WTC11 (cell line): ENCODE results near the gene CDCA7. TPM values are rescaled to one million over a fixed set of nuclear protein-coding genes. Genes with fewer than 3 reads are reported as not detected.

ENCODE experiments used
- ATAC-seq: fragments of 200-7000 bp; cut with Tn5 transposase; 2 replicates; pipeline ENCODE4 v1.10.0; 2021; ENCODE audit warnings: mild to moderate bottlenecking, moderate library complexity
- CTCF ChIA-PET: fragments of 300-600 bp; sonication (Branson Sonifier 250); formaldehyde crosslinking; loops from one replicate; lab custom pipeline; 2021; ENCODE audit warnings: antibody characterized with exemption; lab: Charles Lee
- POLR2A ChIA-PET: fragments of 350-600 bp; sonication (Branson Sonifier 250); formaldehyde crosslinking; loops from one replicate; lab custom pipeline; 2021; ENCODE audit warnings: antibody characterized with exemption; lab: Charles Lee
- DNase-seq: peaks from one replicate; pipeline ENCODE4 v3.0.0; 2021; ENCODE audit warnings: low spot score
- H3K27ac Mint-ChIP-seq: 2 replicates; pipeline ENCODE4 v1.8.0; 2021; ENCODE audit warnings: mixed read lengths
- H3K27me3 Mint-ChIP-seq: 2 replicates; pipeline ENCODE4 v1.8.0; 2021; ENCODE audit warnings: low read depth, mild to moderate bottlenecking, moderate library complexity, mixed read lengths
- H3K36me3 Mint-ChIP-seq: 2 replicates; pipeline ENCODE4 v1.8.0; 2021; ENCODE audit warnings: mixed read lengths
- H3K4me1 Mint-ChIP-seq: 2 replicates; pipeline ENCODE4 v1.8.0; 2022; ENCODE audit warnings: mixed read lengths
- H3K4me3 Mint-ChIP-seq: 2 replicates; pipeline ENCODE4 v1.8.0; 2021; ENCODE audit warnings: mild to moderate bottlenecking, moderate library complexity, mixed read lengths
- H3K9me3 Mint-ChIP-seq: 2 replicates; pipeline ENCODE4 v1.8.0; 2021; ENCODE audit warnings: mixed read lengths
- AFF4 ChIP-seq: sonication (generic); formaldehyde crosslinking; IDR thresholded peaks from 2 replicates; pipeline ENCODE4 v1.8.1; 2023; ENCODE audit warnings: mild to moderate bottlenecking, missing genetic modification reagents, borderline replicate concordance
- ATF1 ChIP-seq: sonication (generic); formaldehyde crosslinking; IDR thresholded peaks from 2 replicates; pipeline ENCODE4 v1.8.1; 2023; ENCODE audit warnings: mild to moderate bottlenecking, moderate library complexity, missing genetic modification reagents
- CTCF ChIP-seq: fragments of 200-600 bp; IDR thresholded peaks from 2 replicates; pipeline ENCODE4 v1.8.0; 2022; ENCODE audit warnings: antibody characterized with exemption
- E2F4 ChIP-seq: sonication (generic); formaldehyde crosslinking; IDR thresholded peaks from 2 replicates; pipeline ENCODE4 v1.8.1; 2022; ENCODE audit warnings: low read depth, mild to moderate bottlenecking, moderate library complexity, missing genetic modification reagents, borderline replicate concordance
- ESRRA ChIP-seq: sonication (generic); formaldehyde crosslinking; IDR thresholded peaks from 2 replicates; pipeline ENCODE4 v1.8.1; 2022; ENCODE audit warnings: mild to moderate bottlenecking, missing genetic modification reagents, borderline replicate concordance
- ETV6 ChIP-seq: sonication (generic); formaldehyde crosslinking; IDR thresholded peaks from 2 replicates; pipeline ENCODE4 v1.8.1; 2022; ENCODE audit warnings: mild to moderate bottlenecking, missing genetic modification reagents
- FOXK1 ChIP-seq: sonication (generic); formaldehyde crosslinking; IDR thresholded peaks from 2 replicates; pipeline ENCODE4 v1.8.0; 2022; ENCODE audit warnings: mild to moderate bottlenecking, moderate library complexity, missing genetic modification reagents
- FOXP1 ChIP-seq: sonication (generic); formaldehyde crosslinking; IDR thresholded peaks from 2 replicates; pipeline ENCODE4 v1.8.0; 2022; ENCODE audit warnings: missing genetic modification reagents, mild to moderate bottlenecking, moderate library complexity, borderline replicate concordance
- IRF2 ChIP-seq: sonication (generic); formaldehyde crosslinking; IDR thresholded peaks from 2 replicates; pipeline ENCODE4 v1.8.0; 2022; ENCODE audit warnings: low read depth, missing genetic modification reagents, borderline replicate concordance
- JAZF1 ChIP-seq: fragments of 250-450 bp; sonication (Bioruptor Pico); IDR thresholded peaks from 2 replicates; pipeline ENCODE4 v1.9.0; 2021; ENCODE audit warnings: moderate library complexity, mild to moderate bottlenecking, inconsistent platforms
- MXD4 ChIP-seq: fragments of 250-450 bp; sonication (Bioruptor Pico); IDR thresholded peaks from 2 replicates; pipeline ENCODE4 v1.8.0; 2021; ENCODE audit warnings: mild to moderate bottlenecking, moderate library complexity, borderline replicate concordance
- MYBL2 ChIP-seq: sonication (generic); formaldehyde crosslinking; IDR thresholded peaks from 2 replicates; pipeline ENCODE4 v1.8.1; 2023; ENCODE audit warnings: mild to moderate bottlenecking, moderate library complexity, missing genetic modification reagents
- NFYB ChIP-seq: sonication (generic); formaldehyde crosslinking; conservative IDR thresholded peaks from 2 replicates; pipeline ENCODE4 v1.8.0; 2022; ENCODE audit warnings: low read depth, missing genetic modification reagents
- PRDM15 ChIP-seq: sonication (generic); formaldehyde crosslinking; IDR thresholded peaks from 2 replicates; pipeline ENCODE4 v1.8.0; 2022; ENCODE audit warnings: missing genetic modification reagents
- PRRX2 ChIP-seq: fragments of 250-450 bp; sonication (Bioruptor Pico); IDR thresholded peaks from 2 replicates; pipeline ENCODE4 v1.8.0; 2021; ENCODE audit warnings: mild to moderate bottlenecking
- ZNF219 ChIP-seq: sonication (generic); formaldehyde crosslinking; IDR thresholded peaks from 2 replicates; pipeline ENCODE4 v1.8.0; 2023; ENCODE audit warnings: missing genetic modification reagents, mild to moderate bottlenecking, borderline replicate concordance
- ZNF396 ChIP-seq: fragments of 250-450 bp; sonication (Bioruptor Pico); IDR thresholded peaks from 2 replicates; pipeline ENCODE4 v1.8.0; 2021; ENCODE audit warnings: mild to moderate bottlenecking, moderate library complexity, borderline replicate concordance
- total RNA-seq: library from RNA; stranded (reverse); gene quantifications from 3 replicates; pipeline ENCODE4 v1.2.3, GENCODE V29; 2021

The CDCA7 gene
- total RNA-seq, 1 experiment from 2014 or later = 79.7 TPM

- TF ChIP-seq PRDM15 (no peak), AFF4 (no peak), E2F4 (CRISPR knock-in tag) (no peak), ZNF219 (no peak), MYBL2 (CRISPR knock-in tag) (no peak), CTCF (no peak)
Observed at GRCh38 chr2:173399229-173399628, 44.6 kb downstream of the CDCA7 start (continued).

GRCh38 chr2:173400760-173401159 is 46.1 kb downstream of the CDCA7 start:
- POLR2A ChIA-PET = no interaction called here
- Mint-ChIP-seq H3K9me3 (no peaks in the 10 kb centered on the region), H3K4me3 (peak overlapping the region; percentile 72; the same call in 1 of the 2 replicates), H3K36me3 (no peaks in the 10 kb centered on the region), H3K27ac (0 out of 2 replicates have a peak overlapping the region, but pooled peaks have one; percentile 21), H3K27me3 (peaks cover 3% of the 10 kb centered on the region), H3K4me1 (peaks cover 41% of the 10 kb centered on the region)
- ATAC-seq (peak; percentile 23), DNase-seq (no peak)
- CTCF ChIA-PET = interaction anchor here (0.6 to 5.1 kb wide), 17 partner anchors 13 to 944 kb away, joined by 3 to 57 read pairs (median 4); no protein-coding TSS in a partner anchor
- TF ChIP-seq CTCF (no peak), ZNF396 (CRISPR knock-in tag) (no peak), IRF2 (CRISPR knock-in tag) (no peak), FOXK1 (no peak), E2F4 (CRISPR knock-in tag) (no peak), ETV6 (no peak), PRRX2 (CRISPR knock-in tag) (no peak), JAZF1 (CRISPR knock-in tag) (no peak), ATF1 (CRISPR knock-in tag) (no peak), FOXP1 (CRISPR knock-in tag) (no peak), ESRRA (CRISPR knock-in tag) (no peak), MXD4 (CRISPR knock-in tag) (no peak), NFYB (CRISPR knock-in tag) (no peak)
